HG03039 (cell line): ENCODE data around the gene RNF180.

Source experiments
- ATAC-seq: cut with Tn5 transposase; IDR thresholded peaks from one replicate; pipeline ENCODE4 v1.9.1; 2021; ENCODE audit warnings: mild to moderate bottlenecking, moderate library complexity; ENCODE audit not compliant: unreplicated experiment

RNF180 gene

GRCh38 chr5:64165500-64166200 is at the start of gene RNF180:
Gene RNF180 (plus strand): TSS chr5:64165843. CDS start chr5:64200808, 34,965 bp downstream.
- ATAC-seq: no peak

DNA sequence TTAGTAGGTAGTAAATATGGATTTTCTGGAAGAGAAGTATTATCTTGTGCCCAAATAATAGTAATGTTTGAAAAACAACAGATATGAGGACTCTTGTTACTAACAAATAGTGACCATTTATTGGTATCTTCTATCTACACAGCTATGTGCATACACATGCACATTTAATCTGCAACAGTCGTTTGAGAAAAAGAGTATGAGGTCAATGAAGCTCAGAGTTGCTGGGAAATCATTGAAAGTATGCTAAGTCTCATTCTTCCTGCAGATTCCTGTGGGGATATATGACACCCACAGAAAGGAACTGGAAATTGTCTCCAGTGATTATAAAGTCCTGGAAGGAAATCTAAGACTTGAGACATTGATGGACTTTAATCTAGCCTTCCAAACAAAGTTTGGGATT is 40.1 kb upstream of the RNF180 start:
- ATAC-seq: no peak

GRCh38 chr5:64126202-64126741 is 39.4 kb upstream of the RNF180 start:
- ATAC-seq: no peak

GRCh38 chr5:64140018-64140417 is 25.6 kb upstream of the RNF180 start:
- no peak for ATAC-seq

DNA sequence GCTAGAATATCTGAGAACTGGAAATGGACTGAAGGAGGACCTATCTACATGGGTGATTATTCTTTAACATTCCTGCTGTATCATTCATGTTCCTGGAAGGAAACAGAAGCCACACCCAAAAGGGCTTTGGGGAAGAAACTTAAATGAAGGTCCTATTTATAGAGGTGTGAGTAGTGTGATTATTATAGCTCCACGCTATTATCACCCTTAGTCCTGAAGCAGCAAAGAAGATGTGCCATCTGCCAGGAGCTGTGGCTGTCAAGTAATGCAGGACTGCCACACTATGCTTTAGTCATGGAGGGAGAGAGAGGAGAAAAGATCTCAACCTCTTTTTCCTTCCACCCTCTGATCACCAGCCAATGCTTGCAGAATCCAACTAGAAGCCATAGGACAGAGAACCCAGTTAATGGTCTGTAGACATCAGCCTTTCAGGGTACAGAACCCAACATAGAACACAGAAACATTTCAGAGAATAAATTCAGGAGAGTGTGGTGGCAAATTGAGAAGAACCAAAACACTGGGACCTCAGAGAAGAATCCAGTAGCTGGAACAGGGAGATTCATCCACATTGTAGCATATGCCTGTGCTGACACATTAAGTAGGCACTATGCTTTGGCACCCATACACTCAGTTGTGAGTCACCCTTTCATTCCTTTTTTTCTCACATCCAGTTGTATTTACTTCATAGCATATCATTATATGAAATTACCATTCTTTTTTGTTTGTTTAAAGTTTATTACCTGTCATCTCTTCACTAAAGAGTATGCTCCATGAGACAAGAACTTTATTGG is 21.0 kb upstream of the RNF180 start:
- ATAC-seq: no peak

DNA sequence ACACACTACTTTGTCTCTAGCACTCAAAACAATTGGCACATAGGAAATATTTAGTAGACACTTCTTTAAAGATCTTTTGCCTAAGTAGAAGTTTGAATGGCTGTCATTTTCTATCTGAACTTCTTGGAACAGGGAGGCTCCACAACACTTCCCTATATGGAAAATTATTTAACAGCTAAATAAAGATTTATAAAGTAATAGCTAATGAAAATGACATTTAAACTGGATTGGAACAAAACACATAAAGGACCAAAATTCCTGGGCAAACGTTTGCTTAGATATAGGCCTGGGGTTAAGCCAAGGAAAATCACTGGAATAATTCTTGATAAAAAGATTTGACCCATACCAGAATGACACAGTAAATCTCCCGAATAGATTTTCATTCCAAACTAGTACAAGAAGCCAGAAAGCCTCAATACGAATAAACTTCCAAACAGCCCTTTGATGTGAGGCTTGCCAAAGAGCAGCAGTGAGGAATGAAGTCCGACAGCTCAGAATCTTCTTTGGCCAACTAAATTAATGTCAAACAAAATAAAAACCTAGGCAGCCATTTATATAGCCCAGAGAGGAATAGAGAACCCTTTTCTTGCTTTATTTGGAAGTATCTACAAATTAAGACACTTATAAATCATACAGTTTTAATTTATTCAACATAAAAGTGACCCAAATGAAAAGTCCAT is 20.3 kb upstream of the RNF180 start:
- no peak for ATAC-seq

DNA sequence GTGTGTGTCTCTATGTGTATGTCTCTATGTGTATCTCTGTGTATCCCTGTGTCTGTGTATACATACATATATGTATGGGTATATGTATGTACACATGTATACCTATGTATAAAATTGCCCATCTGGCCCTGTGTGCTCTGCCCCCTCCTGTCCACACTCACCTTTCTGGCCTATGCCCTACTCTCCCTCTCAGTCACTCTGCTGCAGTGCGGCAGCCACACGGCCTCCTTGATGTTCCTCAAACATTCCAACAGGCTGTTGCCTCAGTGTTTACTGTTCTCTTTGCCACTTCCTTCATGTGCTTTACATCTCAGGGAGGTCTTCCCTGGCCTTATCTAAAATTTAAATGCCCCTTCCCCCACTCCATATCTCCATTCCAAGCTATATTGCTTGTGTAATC is 18.3 kb upstream of the RNF180 start:
- ATAC-seq: no peak

DNA sequence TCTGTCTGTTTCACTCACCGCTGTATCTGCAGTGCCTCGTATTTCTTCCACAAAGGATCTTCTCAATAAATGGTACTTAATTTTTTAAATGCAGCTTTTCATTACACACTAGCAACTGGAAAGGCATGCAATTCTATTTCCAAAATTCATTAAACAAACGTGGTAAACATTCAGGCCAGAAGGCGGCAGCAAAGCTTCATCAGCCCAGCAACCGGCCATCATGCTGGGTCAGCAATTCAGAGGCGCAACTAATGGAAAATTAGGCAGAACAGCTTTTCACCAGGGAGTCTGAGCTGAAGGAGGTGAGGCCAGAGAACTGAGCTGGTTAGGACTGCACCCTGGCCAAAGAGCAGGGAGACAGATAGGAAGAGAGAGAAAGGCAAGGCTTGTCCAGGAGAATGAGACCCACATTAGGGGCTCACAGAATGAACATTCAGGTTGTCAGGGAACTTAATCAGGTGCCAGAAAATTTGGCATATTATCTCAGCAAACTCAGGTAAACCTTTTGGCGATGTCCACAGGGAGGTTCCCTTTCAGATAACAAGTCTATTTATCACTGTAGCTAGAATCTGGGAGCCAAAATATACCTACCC is 17.7 kb upstream of the RNF180 start:
- no peak for ATAC-seq

GRCh38 chr5:64149268-64149667 is 16.4 kb upstream of the RNF180 start:
- ATAC-seq: no peak

- no peak for ATAC-seq
Measured at GRCh38 chr5:64149857-64150521, 15.7 kb upstream of the RNF180 start.

- ATAC-seq: no peak
Measured at GRCh38 chr5:64156261-64156660, 9.4 kb upstream of the RNF180 start.

- no peak for ATAC-seq
Measured at GRCh38 chr5:64158827-64159226, 6.8 kb upstream of the RNF180 start.

- no peak for ATAC-seq
Measured at GRCh38 chr5:64160201-64160600, 5.4 kb upstream of the RNF180 start.

DNA sequence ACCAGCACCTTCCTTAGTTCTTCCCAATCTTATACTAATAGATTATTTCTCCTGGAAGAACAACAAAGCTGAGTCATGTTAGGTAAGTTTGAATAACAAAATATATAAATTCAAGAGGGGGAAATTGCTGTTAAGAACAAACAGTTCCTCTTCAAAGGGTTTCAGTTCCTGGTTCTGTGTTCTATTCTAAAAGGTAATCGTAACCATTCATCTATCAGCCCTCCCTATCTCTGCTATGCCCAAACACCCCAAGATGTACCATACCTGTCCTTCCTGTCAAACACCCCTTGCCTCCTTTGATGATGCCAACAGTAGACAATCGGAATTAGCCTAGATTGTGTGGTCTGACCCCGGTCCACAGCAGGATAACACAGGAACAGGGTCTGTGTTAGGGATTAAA is 4.2 kb upstream of the RNF180 start:
- no peak for ATAC-seq

- ATAC-seq: no peak
Measured at GRCh38 chr5:64163135-64163534, 2.5 kb upstream of the RNF180 start.

GRCh38 chr5:64163746-64164145 is 1.9 kb upstream of the RNF180 start:
- no peak for ATAC-seq

GRCh38 chr5:64164166-64164565 is 1.5 kb upstream of the RNF180 start:
- no peak for ATAC-seq

- ATAC-seq: no peak
Measured at GRCh38 chr5:64165160-64165499, 513 bp upstream of the RNF180 start.

- ATAC-seq: no peak
Measured at GRCh38 chr5:64166201-64166959, 737 bp downstream of the RNF180 start.

GRCh38 chr5:64176301-64176700 is 10.7 kb downstream of the RNF180 start:
- no peak for ATAC-seq
